Thymus (tissue), 11 donors: ENCODE data around the gene PHLDA3. TPM values are rescaled to one million over a fixed set of nuclear protein-coding genes. Genes with fewer than 3 reads are reported as not detected.
"Not testable (repeated sequence)": the region's sequence is repeated elsewhere in the genome, so short reads cannot be mapped to it uniquely, and the experiment has no call there.

ENCODE experiments used
- DNase-seq, 9 donors: peaks; one replicate each; pipeline ENCODE4 v3.0.0-alpha.2; 2013; ENCODE audit warnings: low spot score in 9 of 9, low read depth in 6 of 9, missing footprints in 1 of 9
- H3K27ac ChIP-seq, 2 donors: one replicate each; pipeline ENCODE4 v1.5.1; 2013; ENCODE audit warnings: control low read depth in 1 of 2, low read depth in 1 of 2, low read length in 1 of 2, mild to moderate bottlenecking in 1 of 2, moderate library complexity in 1 of 2
- H3K27me3 ChIP-seq, 2 donors: one replicate each; pipeline ENCODE4 v1.5.1; 2013; ENCODE audit warnings: low read length in 1 of 2; ENCODE audit not compliant: control insufficient read depth in 2 of 2, insufficient read depth in 1 of 2
- H3K36me3 ChIP-seq, 2 donors: one replicate each; pipeline ENCODE4 v1.5.1; 2013; ENCODE audit warnings: low read length in 1 of 2, mild to moderate bottlenecking in 1 of 2, moderate library complexity in 1 of 2; ENCODE audit not compliant: control insufficient read depth in 2 of 2, insufficient read depth in 2 of 2
- H3K4me1 ChIP-seq, 2 donors: one replicate each; pipeline ENCODE4 v1.5.1; 2013; ENCODE audit warnings: low read length in 2 of 2; ENCODE audit not compliant: control insufficient read depth in 2 of 2, insufficient read depth in 2 of 2
- H3K4me3 ChIP-seq, 2 donors: one replicate each; pipeline ENCODE4 v1.5.1; 2013; ENCODE audit warnings: low read length in 2 of 2, control low read depth in 1 of 2, mild to moderate bottlenecking in 1 of 2
- H3K9me3 ChIP-seq, 2 donors: one replicate each; pipeline ENCODE4 v1.5.1; 2013; ENCODE audit warnings: low read length in 1 of 2, mild to moderate bottlenecking in 1 of 2; ENCODE audit not compliant: control insufficient read depth in 2 of 2, insufficient read depth in 1 of 2
- WGBS: extraction: QIAGEN DNeasy Blood & Tissue Kit; methylation state at CpG from one replicate; pipeline ENCODE4 v1.1.7; 2013; 5-methylcytosine and 5-hydroxymethylcytosine counted together
- polyA plus RNA-seq: library from polyadenylated mRNA; stranded (reverse); fragments of 200-250 nt; gene quantifications from one replicate; pipeline ENCODE4 v1.2.3, GENCODE V29; 2013
- total RNA-seq: library from RNA; stranded (reverse); fragments of 120-200 nt; gene quantifications from one replicate; pipeline ENCODE4 v1.2.4, GENCODE V29; 2013
- donor health status: healthy.

Gene PHLDA3
- total and polyA plus RNA-seq, 2 donors, result 14.4 to 31.7 TPM

GRCh38 chr1:201475130-201475529 lies 6.1 kb upstream of the PHLDA3 start:
- Histone ChIP-seq H3K27ac (no peak overlapping the region), H3K36me3 (no peaks in the 10 kb centered on the region), H3K27me3 (peaks cover 5 to 38% of the 10 kb centered on the region in 2 donors), H3K4me3 (no peak overlapping the region), H3K9me3 (no peaks in the 10 kb centered on the region), H3K4me1 (peaks cover 0 to 4% of the 10 kb centered on the region in 2 donors)
- DNase-seq, result no peak
- WGBS, result 90% methylated on average over 2 of the region's 2 CpGs

GRCh38 chr1:201473296-201473695 lies 4.3 kb upstream of the PHLDA3 start:
- no peaks in the 10 kb centered on the region for H3K9me3 ChIP-seq
- no peak overlapping the region for H3K4me3 ChIP-seq
- H3K27me3 ChIP-seq, result peaks cover under 1 to 47% of the 10 kb centered on the region in 2 donors
- H3K4me1 ChIP-seq, result peaks cover 3 to 14% of the 10 kb centered on the region in 2 donors
- H3K36me3 ChIP-seq, result no peaks in the 10 kb centered on the region
- H3K27ac ChIP-seq, result no peak overlapping the region
- no peak for DNase-seq
- 95% methylated on average over 2 of the region's 2 CpGs for WGBS

- not testable (repeated sequence) for H3K27ac ChIP-seq, H3K9me3 ChIP-seq, H3K4me3 ChIP-seq, DNase-seq, H3K36me3 ChIP-seq
- Histone ChIP-seq H3K27me3 (peaks cover 2 to 56% of the 10 kb centered on the region in 2 donors), H3K4me1 (peaks cover 11 to 21% of the 10 kb centered on the region in 2 donors)
- 96% methylated on average over 8 of the region's 8 CpGs for WGBS
Observed at GRCh38 chr1:201472321-201472720, 3.3 kb upstream of the PHLDA3 start.

- no peak for DNase-seq
- H3K4me3 ChIP-seq, result no peak overlapping the region
- WGBS, result 94% methylated on average over 3 of the region's 3 CpGs
- peaks cover 2 to 56% of the 10 kb centered on the region in 2 donors for H3K27me3 ChIP-seq
- no peak overlapping the region for H3K27ac ChIP-seq
- H3K4me1 ChIP-seq, result peaks cover 11 to 19% of the 10 kb centered on the region in 2 donors
- no peaks in the 10 kb centered on the region for H3K9me3 ChIP-seq
- H3K36me3 ChIP-seq, result no peaks in the 10 kb centered on the region
Observed at GRCh38 chr1:201471772-201472171, 2.8 kb upstream of the PHLDA3 start.

GRCh38 chr1:201470581-201470980 lies 1.6 kb upstream of the PHLDA3 start:
- Histone ChIP-seq H3K36me3 (peaks cover 0 to 4% of the 10 kb centered on the region in 2 donors), H3K27ac (no peak overlapping the region), H3K9me3 (no peaks in the 10 kb centered on the region), H3K4me3 (no peak overlapping the region), H3K27me3 (peaks cover 2 to 50% of the 10 kb centered on the region in 2 donors), H3K4me1 (peaks cover 11 to 18% of the 10 kb centered on the region in 2 donors)
- DNase-seq, result no peak
- WGBS, result 83% methylated on average over 4 of the region's 4 CpGs

- Histone ChIP-seq H3K4me1 (peaks cover 11 to 18% of the 10 kb centered on the region in 2 donors), H3K27me3 (peaks cover 2 to 46% of the 10 kb centered on the region in 2 donors), H3K36me3 (peaks cover 0 to 5% of the 10 kb centered on the region in 2 donors), H3K4me3 (peak overlapping the region; percentile 27 to 66), H3K9me3 (no peaks in the 10 kb centered on the region), H3K27ac (peak overlapping the region; percentile 19 to 47)
- 55% methylated on average over 16 of the region's 16 CpGs for WGBS
- DNase-seq, result no peak
Observed at GRCh38 chr1:201469645-201470074, 672 bp upstream of the PHLDA3 start.

- Histone ChIP-seq H3K27me3 (peaks cover 2 to 44% of the 10 kb centered on the region in 2 donors), H3K4me3 (peak overlapping the region; percentile 43 to 66), H3K4me1 (peaks cover 11 to 18% of the 10 kb centered on the region in 2 donors), H3K36me3 (peaks cover 0 to 5% of the 10 kb centered on the region in 2 donors), H3K9me3 (no peaks in the 10 kb centered on the region), H3K27ac (peak overlapping the region in 1 of 2 donors; percentile 89)
- DNase-seq, result peak in 2 of 9 donors; percentile 52 to 63
- WGBS, result 8% methylated on average over 44 of the region's 44 CpGs
Observed at GRCh38 chr1:201468501-201468843, 516 bp downstream of the PHLDA3 start.

GRCh38 chr1:201466492-201466891 lies 2.5 kb downstream of the PHLDA3 start:
- Histone ChIP-seq H3K4me1 (peaks cover 11 to 23% of the 10 kb centered on the region in 2 donors), H3K9me3 (no peaks in the 10 kb centered on the region), H3K27me3 (peaks cover 2 to 38% of the 10 kb centered on the region in 2 donors), H3K4me3 (peak overlapping the region in 1 of 2 donors; percentile 10), H3K27ac (peak overlapping the region in 1 of 2 donors; percentile 9), H3K36me3 (peaks cover 0 to 5% of the 10 kb centered on the region in 2 donors)
- WGBS, result 94% methylated on average over 3 of the region's 3 CpGs
- DNase-seq, result no peak

- Histone ChIP-seq H3K4me3 (no peak overlapping the region), H3K27ac (no peak overlapping the region), H3K27me3 (peaks cover 2 to 32% of the 10 kb centered on the region in 2 donors), H3K9me3 (no peaks in the 10 kb centered on the region), H3K36me3 (peaks cover 0 to 5% of the 10 kb centered on the region in 2 donors), H3K4me1 (peaks cover 11 to 24% of the 10 kb centered on the region in 2 donors)
- DNase-seq, result no peak
- WGBS, result 95% methylated on average over 9 of the region's 9 CpGs
Observed at GRCh38 chr1:201465698-201466290, 3.2 kb downstream of the PHLDA3 start.
